NT2/D1 (cell line): ENCODE data around the gene MED9.

ENCODE experiments used
- DNase-seq: peaks from one replicate; pipeline ENCODE4 v3.0.0-alpha.2; 2011; ENCODE audit warnings: low read depth, low spot score
- H3K27me3 ChIP-seq: 2 replicates; pipeline ENCODE4 v1.6.0; 2011; ENCODE audit warnings: mild to moderate bottlenecking; ENCODE audit not compliant: insufficient read length, insufficient read depth
- H3K36me3 ChIP-seq: 2 replicates; pipeline ENCODE4 v1.6.1; 2011; ENCODE audit warnings: mild to moderate bottlenecking, low read length, mixed read lengths; ENCODE audit not compliant: insufficient read depth, insufficient read length
- H3K4me1 ChIP-seq: 2 replicates; pipeline ENCODE4 v1.5.1; 2011; ENCODE audit not compliant: insufficient read depth, insufficient read length
- H3K4me3 ChIP-seq: 2 replicates; pipeline ENCODE4 v1.5.1; 2011; ENCODE audit warnings: low read depth; ENCODE audit not compliant: insufficient read length
- H3K9ac ChIP-seq: 2 replicates; pipeline ENCODE4 v1.6.0; 2011; ENCODE audit warnings: low read depth; ENCODE audit not compliant: insufficient read length
- H3K9me3 ChIP-seq: 2 replicates; pipeline ENCODE4 v1.5.1; 2011; ENCODE audit warnings: mild to moderate bottlenecking, low read length; ENCODE audit not compliant: insufficient read depth
- SUZ12 ChIP-seq: IDR thresholded peaks from 2 replicates; pipeline ENCODE4 v1.6.1; 2011; ENCODE audit not compliant: insufficient read length, insufficient read depth; ENCODE audit errors: extremely low read depth
- YY1 ChIP-seq: IDR thresholded peaks from 2 replicates; pipeline ENCODE4 v1.6.1; 2011; ENCODE audit not compliant: insufficient read length, insufficient read depth
- ZNF274 ChIP-seq: IDR thresholded peaks from 2 replicates; pipeline ENCODE4 v1.6.1; 2011; ENCODE audit warnings: mild to moderate bottlenecking, low read depth, low read length

The MED9 gene

DNA sequence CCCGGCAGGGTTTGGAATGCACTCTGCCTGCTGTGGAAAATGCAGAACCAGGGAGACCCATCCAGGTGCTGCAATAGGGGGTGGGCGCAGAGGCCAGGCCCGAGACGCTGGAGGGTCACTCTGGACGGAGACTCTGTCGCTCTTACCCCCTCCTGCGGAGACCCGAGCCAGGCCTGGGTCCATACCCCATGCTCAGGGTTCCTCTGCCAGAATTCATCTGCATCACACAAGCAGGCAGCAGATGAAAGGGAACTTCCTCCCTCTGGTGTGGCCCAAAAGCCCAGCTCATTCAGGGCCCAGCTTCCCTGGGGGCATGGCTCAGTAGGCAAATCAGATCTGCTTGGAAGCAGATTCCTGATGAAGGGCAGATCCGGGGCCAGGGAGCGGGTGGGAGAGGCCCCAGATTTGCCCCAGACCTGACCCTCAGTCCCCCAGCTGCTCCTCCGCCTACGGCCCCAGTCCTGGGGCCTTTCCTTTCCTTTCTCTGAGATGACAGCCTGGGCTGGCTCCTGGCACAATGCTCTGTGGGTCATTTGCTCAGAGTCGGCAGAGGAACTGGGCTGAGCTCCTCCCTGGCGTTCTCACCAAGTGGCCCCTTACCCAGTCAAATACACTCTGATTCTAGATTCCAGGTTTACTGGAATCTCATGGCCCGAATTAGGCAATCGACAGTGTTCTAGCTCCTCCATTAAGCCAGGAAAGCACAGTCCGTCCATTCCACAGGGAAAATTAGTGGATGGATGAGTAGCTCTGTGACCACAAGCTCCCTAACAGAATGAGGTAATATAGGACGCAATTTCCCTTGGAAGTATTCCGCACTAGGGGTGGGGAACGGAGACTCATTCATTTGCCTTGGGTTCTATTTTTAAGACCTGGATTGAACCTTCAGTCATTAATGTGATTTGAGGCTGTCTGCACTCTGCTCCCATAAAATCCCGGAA lies 38.5 kb downstream of the MED9 start:
- TF ChIP-seq SUZ12 (no peak), ZNF274 (no peak), YY1 (no peak)
- Histone ChIP-seq H3K4me1 (peaks cover 32% of the 10 kb centered on the region), H3K4me3 (no peak overlapping the region), H3K9me3 (no peaks in the 10 kb centered on the region), H3K27me3 (no peaks in the 10 kb centered on the region), H3K9ac (peak overlapping the region; percentile 38), H3K36me3 (no peaks in the 10 kb centered on the region)
- peak; percentile 67 for DNase-seq

GRCh38 chr17:17515934-17516930 lies 39.4 kb downstream of the MED9 start:
- no peaks in the 10 kb centered on the region for H3K9me3 ChIP-seq
- no peaks in the 10 kb centered on the region for H3K27me3 ChIP-seq
- peaks cover 4% of the 10 kb centered on the region for H3K36me3 ChIP-seq
- peak overlapping the region; percentile 32 for H3K9ac ChIP-seq
- H3K4me1 ChIP-seq, result peaks cover 30% of the 10 kb centered on the region
- H3K4me3 ChIP-seq, result no peak overlapping the region
- no peak for TF ChIP-seq YY1
- no peak for TF ChIP-seq ZNF274
- TF ChIP-seq SUZ12, result no peak
- DNase-seq, result no peak

DNA sequence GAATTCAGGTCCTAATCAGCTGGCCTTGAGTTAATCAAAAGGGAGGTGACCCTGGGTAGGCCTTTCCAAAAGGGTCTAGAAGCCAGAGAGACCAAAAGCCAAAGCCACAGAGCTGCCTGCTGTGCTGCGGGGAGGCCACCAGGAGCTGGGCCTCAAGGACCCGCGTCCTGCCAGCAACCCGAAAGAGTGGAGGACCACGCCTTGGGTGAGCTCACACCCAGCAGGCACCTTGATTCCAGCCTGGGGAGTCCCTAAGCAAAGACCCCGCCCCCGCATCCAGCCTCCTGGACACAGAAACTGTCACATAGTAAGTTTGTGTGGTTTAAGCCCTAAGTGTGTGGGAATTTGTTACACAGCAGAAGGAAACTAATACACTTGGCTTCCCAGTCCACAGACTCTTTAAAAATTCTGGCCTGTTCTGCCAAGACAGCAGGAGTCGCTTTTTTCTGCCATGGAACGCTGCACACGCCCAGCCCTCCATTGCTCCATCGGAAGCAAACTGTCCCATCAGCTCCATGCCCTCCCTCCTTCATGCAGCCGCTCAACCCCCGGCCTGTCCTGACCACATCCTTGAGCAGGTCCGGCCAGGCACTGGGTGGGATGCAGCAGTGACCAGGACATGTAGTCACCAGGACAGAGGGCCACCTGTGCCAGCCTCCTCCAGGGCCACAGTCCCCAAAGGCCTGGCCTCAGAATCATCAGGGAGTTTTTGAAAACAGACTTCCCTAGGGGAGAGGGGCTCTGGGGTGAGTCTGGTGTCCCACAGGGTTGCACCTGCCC lies 40.3 kb downstream of the MED9 start:
- Histone ChIP-seq H3K4me3 (no peak overlapping the region), H3K9ac (no peak overlapping the region)
- TF ChIP-seq SUZ12 (no peak), ZNF274 (no peak), YY1 (no peak)

DNA sequence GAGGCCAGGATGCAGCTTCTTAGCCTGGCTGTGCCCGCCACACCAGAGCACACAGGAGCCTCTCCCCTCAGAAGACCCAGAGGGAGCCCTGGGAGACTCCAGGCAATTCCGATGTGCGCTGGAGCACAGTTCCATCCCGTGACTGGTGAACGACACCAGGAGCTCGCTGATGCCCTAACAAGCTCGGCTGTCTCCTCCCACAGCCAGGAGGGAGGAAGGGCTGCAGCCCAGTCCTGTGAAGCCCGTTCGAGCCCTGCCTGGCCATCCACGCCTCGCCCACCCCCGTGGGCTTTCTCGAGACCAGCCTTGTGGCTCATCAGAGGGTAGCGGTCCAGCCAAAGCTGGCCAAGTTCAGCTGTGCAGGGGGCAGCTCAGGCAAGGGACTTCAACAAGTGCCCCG lies 41.2 kb downstream of the MED9 start:
- no peak overlapping the region for H3K4me3 ChIP-seq

More for the DNA sequence above, 40.3 kb downstream of the MED9 start:
- no peaks in the 10 kb centered on the region for H3K27me3 ChIP-seq
- H3K4me1 ChIP-seq, result peaks cover 30% of the 10 kb centered on the region
- peaks cover 4% of the 10 kb centered on the region for H3K36me3 ChIP-seq
- no peak for DNase-seq
- H3K9me3 ChIP-seq, result no peaks in the 10 kb centered on the region

GRCh38 chr17:17518951-17519350 lies 42.2 kb downstream of the MED9 start:
- Histone ChIP-seq H3K4me1 (peaks cover 37% of the 10 kb centered on the region), H3K9me3 (no peaks in the 10 kb centered on the region), H3K4me3 (no peak overlapping the region), H3K27me3 (no peaks in the 10 kb centered on the region), H3K36me3 (peaks cover 4% of the 10 kb centered on the region), H3K9ac (no peak overlapping the region)
- DNase-seq, result no peak
- TF ChIP-seq SUZ12 (no peak), YY1 (no peak), ZNF274 (no peak)

More for the DNA sequence above, 41.2 kb downstream of the MED9 start:
- Histone ChIP-seq H3K9ac (no peak overlapping the region), H3K27me3 (no peaks in the 10 kb centered on the region), H3K9me3 (no peaks in the 10 kb centered on the region), H3K4me1 (peaks cover 35% of the 10 kb centered on the region), H3K36me3 (peaks cover 4% of the 10 kb centered on the region)
- no peak for TF ChIP-seq ZNF274
- TF ChIP-seq SUZ12, result no peak
- no peak for TF ChIP-seq YY1
- DNase-seq, result no peak

- H3K9me3 ChIP-seq, result no peaks in the 10 kb centered on the region
- H3K4me1 ChIP-seq, result peaks cover 33% of the 10 kb centered on the region
- no peak for DNase-seq
- TF ChIP-seq SUZ12, result no peak
- no peak for TF ChIP-seq YY1
- H3K9ac ChIP-seq, result no peak overlapping the region
- H3K36me3 ChIP-seq, result peaks cover 4% of the 10 kb centered on the region
- H3K27me3 ChIP-seq, result no peaks in the 10 kb centered on the region
- no peak overlapping the region for H3K4me3 ChIP-seq
These were observed 43.1 kb downstream of the MED9 start for GRCh38 chr17:17519886-17520285.
